SH-SY5Y (cell line): Measurements from ENCODE around the gene SHISA7.

ENCODE experiments used
- GATA2 ChIP-seq: IDR thresholded peaks from 2 replicates; pipeline ENCODE4 v1.6.1; 2011; ENCODE audit warnings: mild to moderate bottlenecking, low read depth, low read length
- GATA3 ChIP-seq: IDR thresholded peaks from 2 replicates; pipeline ENCODE4 v1.6.1; 2011; ENCODE audit warnings: low read depth, mild to moderate bottlenecking, low read length, moderate library complexity

- TF ChIP-seq GATA2, result no peak
- TF ChIP-seq GATA3, result no peak
Observed at GRCh38 chr19:55456347-55456746, 13.2 kb upstream of the SHISA7 start.
